Measurements from ENCODE around the gene FBXO2.

DNA sequence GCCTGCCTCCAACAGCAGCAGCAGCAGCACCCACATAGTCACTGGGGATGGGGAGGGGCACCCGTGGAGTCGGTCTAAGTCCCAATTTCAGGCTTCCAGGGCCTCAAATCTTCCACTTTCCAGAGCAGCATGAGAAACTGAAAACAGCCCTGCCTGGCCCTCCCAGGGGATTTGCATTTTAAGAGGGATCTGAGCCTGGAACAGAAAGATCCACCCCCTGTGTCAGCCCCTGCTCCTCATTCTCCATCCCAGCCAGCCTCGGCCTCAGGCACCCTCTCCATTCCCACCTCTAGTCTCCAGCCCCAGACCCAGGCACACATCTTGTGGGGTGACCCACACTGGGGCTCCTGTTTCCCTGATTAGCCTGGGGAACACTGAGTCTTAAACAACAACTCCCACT is 51.8 kb downstream of the FBXO2 start:
- TF ChIP-seq POLR2AphosphoS5 (IDR thresholded peaks at IDR 0.05; ENCODE audit: low read depth, low read length) (no peak), POLR2A (IDR thresholded peaks at IDR 0.05; ENCODE audit: low read depth, low read length) (no peak), TAF1 (IDR thresholded peaks at IDR 0.05; ENCODE audit: borderline replicate concordance, low read depth, low read length) (no peak)
